HFF-Myc (cell line): ENCODE measurements around the gene ADARB1.

Source experiments
- DNase-seq: peaks from one replicate; pipeline ENCODE4 v3.0.0-alpha.2; 2011; ENCODE audit warnings: low read depth; ENCODE audit errors: extremely low read depth
- H3K4me3 ChIP-seq: replicated peaks from 2 replicates; pipeline ENCODE4 v1.5.1; 2011; ENCODE audit warnings: low read depth, mild to moderate bottlenecking, control low read depth, low read length
- CTCF ChIP-seq: IDR thresholded peaks from 2 replicates; pipeline ENCODE4 v1.5.1; 2012; ENCODE audit warnings: mild to moderate bottlenecking, low read depth, low read length, control low read depth; ENCODE audit errors: missing control alignments

Gene ADARB1

GRCh38 chr21:45051580-45052434 is 22.6 kb upstream of the ADARB1 start:
- TF ChIP-seq CTCF: no peak

GRCh38 chr21:45052960-45053359 is 21.4 kb upstream of the ADARB1 start:
- DNase-seq: no peak
- TF ChIP-seq CTCF: no peak
- no peak overlapping the region for H3K4me3 ChIP-seq

More at GRCh38 chr21:45051580-45052434, 22.6 kb upstream of the ADARB1 start:
- no peak for DNase-seq
- H3K4me3 ChIP-seq: no peak overlapping the region

GRCh38 chr21:45053561-45054226 is 20.7 kb upstream of the ADARB1 start:
- TF ChIP-seq CTCF: no peak
- no peak overlapping the region for H3K4me3 ChIP-seq
- no peak for DNase-seq

- no peak for TF ChIP-seq CTCF
- H3K4me3 ChIP-seq: no peak overlapping the region
- DNase-seq: no peak
These were observed 20.0 kb upstream of the ADARB1 start for GRCh38 chr21:45054227-45054926.

- DNase-seq: no peak
- H3K4me3 ChIP-seq: no peak overlapping the region
- no peak for TF ChIP-seq CTCF
These were observed 19.3 kb upstream of the ADARB1 start for GRCh38 chr21:45054927-45055612.

GRCh38 chr21:45055861-45056260 is 18.5 kb upstream of the ADARB1 start:
- H3K4me3 ChIP-seq: no peak overlapping the region
- TF ChIP-seq CTCF: no peak
- DNase-seq: no peak
